HepG2 (cell line): ENCODE results near the gene ZNF556. TPM values are rescaled to one million over a fixed set of nuclear protein-coding genes. Genes with fewer than 3 reads are reported as not detected.

ENCODE experiments used
- FOXO1 ChIP-seq: sonication (generic); formaldehyde crosslinking; IDR thresholded peaks from 2 replicates; pipeline ENCODE4 v1.4.0; 2020; ENCODE audit warnings: missing genetic modification reagents
- HNRNPUL1 ChIP-seq: fragments of 200-400 bp; formaldehyde crosslinking; IDR thresholded peaks from 2 replicates; pipeline ENCODE4 v1.6.1; 2017; ENCODE audit warnings: low read depth, mild to moderate bottlenecking, low read length, moderate library complexity
- JDP2 ChIP-seq: sonication (generic); formaldehyde crosslinking; IDR thresholded peaks from 2 replicates; pipeline ENCODE4 v1.8.1; 2022; ENCODE audit warnings: missing genetic modification reagents, borderline replicate concordance
- MTF1 ChIP-seq: sonication (generic); formaldehyde crosslinking; IDR thresholded peaks from 2 replicates; pipeline ENCODE4 v1.5.0; 2020; ENCODE audit warnings: missing genetic modification reagents
- ONECUT2 ChIP-seq: sonication (generic); formaldehyde crosslinking; IDR thresholded peaks from 2 replicates; pipeline ENCODE4 v1.4.0; 2020; ENCODE audit warnings: missing genetic modification reagents
- PBX2 ChIP-seq: IDR thresholded peaks from 2 replicates; pipeline ENCODE4 v1.6.1; 2016; ENCODE audit warnings: control low read depth
- SAFB2 ChIP-seq: sonication (generic); formaldehyde crosslinking; IDR thresholded peaks from 2 replicates; pipeline ENCODE4 v1.5.1; 2020; ENCODE audit warnings: missing genetic modification reagents, low read depth, mild to moderate bottlenecking, borderline replicate concordance
- SMARCE1 ChIP-seq: fragments of 450-650 bp; IDR thresholded peaks from 2 replicates; pipeline ENCODE4 v1.6.1; 2017; ENCODE audit warnings: borderline replicate concordance
- ZNF205 ChIP-seq: IDR thresholded peaks from 2 replicates; pipeline ENCODE4 v1.6.1; 2018; ENCODE audit warnings: missing biosample characterization, missing genetic modification reagents
- ZNF318 ChIP-seq: sonication (generic); formaldehyde crosslinking; IDR thresholded peaks from 2 replicates; pipeline ENCODE4 v1.4.0; 2020; ENCODE audit warnings: mild to moderate bottlenecking, missing genetic modification reagents
- ZNF333 ChIP-seq: sonication (generic); formaldehyde crosslinking; IDR thresholded peaks from 2 replicates; pipeline ENCODE4 v1.4.0; 2020; ENCODE audit warnings: mild to moderate bottlenecking, missing genetic modification reagents, borderline replicate concordance
- ZNF383 ChIP-seq: sonication (generic); formaldehyde crosslinking; IDR thresholded peaks from 2 replicates; pipeline ENCODE4 v1.4.0; 2020; ENCODE audit warnings: missing genetic modification reagents, mild to moderate bottlenecking, borderline replicate concordance
- ZSCAN30 ChIP-seq: sonication (generic); formaldehyde crosslinking; IDR thresholded peaks from 2 replicates; pipeline ENCODE4 v1.5.0; 2020; ENCODE audit warnings: mild to moderate bottlenecking, missing genetic modification reagents
- polyA plus RNA-seq, 8 experiments: library from polyadenylated mRNA; depleted of rRNA in 3 of 8; stranded (reverse) in 7 of 8; unstranded in 1 of 8; fragments of >200 nt; fragmentation: Illumina TruSeq in 4 of 8; extraction: Trizol in 4 of 8; gene quantifications; 2 replicates each; pipeline versions ENCODE4 v1.2.1 to v1.2.3, GENCODE V29; 2011 to 2016; ENCODE audit warnings: low read depth in 4 of 8, missing spikeins in 1 of 8, mixed read lengths in 1 of 8; ENCODE audit not compliant: insufficient read depth in 1 of 8
- total RNA-seq, 5 experiments: library from RNA; depleted of rRNA; stranded (reverse); fragments of >200 nt; fragmentation: Illumina TruSeq; extraction: Trizol; gene quantifications; 2 replicates each; pipeline ENCODE4 v1.2.3, GENCODE V29; 2016; ENCODE audit warnings: low read depth in 1 of 5
- TF ChIP-seq, protein P1 (sequence below): sonication (generic); formaldehyde crosslinking; IDR thresholded peaks from 2 replicates; pipeline ENCODE4 v1.4.0; 2020; ENCODE audit warnings: missing genetic modification reagents
- TF ChIP-seq, protein P2 (sequence below): sonication (generic); formaldehyde crosslinking; IDR thresholded peaks from 2 replicates; pipeline ENCODE4 v1.5.0; 2020; ENCODE audit warnings: mild to moderate bottlenecking, missing genetic modification reagents

Gene ZNF556
- total and polyA plus RNA-seq, 2 of the 13 experiments (the other 11 are each of a cell fraction or from before 2014, with no cell fraction given) = 4.2 to 28.6 TPM

DNA sequence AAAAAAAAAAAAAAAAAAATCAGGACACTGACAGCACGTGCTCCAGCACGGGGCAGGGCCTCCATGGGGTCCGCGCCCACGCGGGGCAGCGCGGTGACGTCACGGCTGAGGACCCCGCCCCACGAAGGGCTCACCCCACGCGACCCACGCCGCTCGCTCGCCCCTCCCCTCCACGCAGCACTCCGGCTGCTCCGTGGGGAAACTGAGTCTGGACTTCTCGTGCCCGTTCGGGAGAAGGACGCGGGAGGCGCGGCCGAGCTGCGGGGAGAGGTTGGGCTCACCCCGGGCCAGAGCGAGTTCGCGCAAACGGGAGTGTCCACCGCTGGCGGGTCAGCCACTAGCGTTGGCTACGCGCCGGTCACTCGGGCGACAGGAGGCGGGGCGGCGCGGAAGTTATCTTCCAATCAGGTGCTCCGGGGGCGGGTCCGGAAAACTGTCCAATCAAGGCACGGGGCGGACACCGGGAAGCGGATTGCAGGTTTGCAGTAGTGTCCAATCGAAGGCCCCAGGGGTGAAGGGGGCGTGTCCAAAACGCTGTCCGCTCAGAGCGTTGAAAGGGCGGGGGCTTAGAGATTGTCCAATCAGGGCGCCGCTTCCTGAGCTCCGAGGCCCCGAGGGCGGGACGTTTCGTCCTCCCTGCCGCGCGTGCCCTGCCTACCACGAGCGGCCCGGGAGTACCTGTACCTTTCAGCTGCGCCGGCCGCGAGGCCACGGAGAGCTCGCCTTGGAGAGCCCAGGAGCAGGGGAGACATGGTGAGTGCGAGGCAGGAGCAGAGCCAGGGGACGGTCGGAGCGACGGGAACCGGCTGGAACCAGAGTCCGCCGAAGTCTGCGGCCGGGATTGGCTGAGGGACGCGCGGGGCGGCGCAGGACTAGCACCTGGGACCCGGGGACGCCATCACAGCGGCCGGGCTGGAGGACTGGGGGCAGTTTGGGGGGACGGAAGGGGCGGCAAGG lies 33.4 kb downstream of the ZNF556 start, which contains the start of gene ZNF57 (continued):
- no peak for TF ChIP-seq ZNF318 (CRISPR knock-in tag)
- no peak for TF ChIP-seq PBX2
- peak; percentile 90 for TF ChIP-seq ZNF333
- no peak for TF ChIP-seq MTF1 (CRISPR knock-in tag)
- TF ChIP-seq, protein P1, sequence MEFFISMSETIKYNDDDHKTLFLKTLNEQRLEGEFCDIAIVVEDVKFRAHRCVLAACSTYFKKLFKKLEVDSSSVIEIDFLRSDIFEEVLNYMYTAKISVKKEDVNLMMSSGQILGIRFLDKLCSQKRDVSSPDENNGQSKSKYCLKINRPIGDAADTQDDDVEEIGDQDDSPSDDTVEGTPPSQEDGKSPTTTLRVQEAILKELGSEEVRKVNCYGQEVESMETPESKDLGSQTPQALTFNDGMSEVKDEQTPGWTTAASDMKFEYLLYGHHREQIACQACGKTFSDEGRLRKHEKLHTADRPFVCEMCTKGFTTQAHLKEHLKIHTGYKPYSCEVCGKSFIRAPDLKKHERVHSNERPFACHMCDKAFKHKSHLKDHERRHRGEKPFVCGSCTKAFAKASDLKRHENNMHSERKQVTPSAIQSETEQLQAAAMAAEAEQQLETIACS (CRISPR knock-in tag) = 0 out of 2 replicates have a peak, but pooled peaks have one; percentile 38
- TF ChIP-seq, protein P2, sequence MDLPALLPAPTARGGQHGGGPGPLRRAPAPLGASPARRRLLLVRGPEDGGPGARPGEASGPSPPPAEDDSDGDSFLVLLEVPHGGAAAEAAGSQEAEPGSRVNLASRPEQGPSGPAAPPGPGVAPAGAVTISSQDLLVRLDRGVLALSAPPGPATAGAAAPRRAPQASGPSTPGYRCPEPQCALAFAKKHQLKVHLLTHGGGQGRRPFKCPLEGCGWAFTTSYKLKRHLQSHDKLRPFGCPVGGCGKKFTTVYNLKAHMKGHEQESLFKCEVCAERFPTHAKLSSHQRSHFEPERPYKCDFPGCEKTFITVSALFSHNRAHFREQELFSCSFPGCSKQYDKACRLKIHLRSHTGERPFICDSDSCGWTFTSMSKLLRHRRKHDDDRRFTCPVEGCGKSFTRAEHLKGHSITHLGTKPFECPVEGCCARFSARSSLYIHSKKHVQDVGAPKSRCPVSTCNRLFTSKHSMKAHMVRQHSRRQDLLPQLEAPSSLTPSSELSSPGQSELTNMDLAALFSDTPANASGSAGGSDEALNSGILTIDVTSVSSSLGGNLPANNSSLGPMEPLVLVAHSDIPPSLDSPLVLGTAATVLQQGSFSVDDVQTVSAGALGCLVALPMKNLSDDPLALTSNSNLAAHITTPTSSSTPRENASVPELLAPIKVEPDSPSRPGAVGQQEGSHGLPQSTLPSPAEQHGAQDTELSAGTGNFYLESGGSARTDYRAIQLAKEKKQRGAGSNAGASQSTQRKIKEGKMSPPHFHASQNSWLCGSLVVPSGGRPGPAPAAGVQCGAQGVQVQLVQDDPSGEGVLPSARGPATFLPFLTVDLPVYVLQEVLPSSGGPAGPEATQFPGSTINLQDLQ (CRISPR knock-in tag) = no peak
- TF ChIP-seq ZSCAN30 = no peak
- TF ChIP-seq SAFB2 (CRISPR knock-in tag) = no peak
- no peak for TF ChIP-seq ONECUT2
- TF ChIP-seq JDP2 (CRISPR knock-in tag) = no peak
- no peak for TF ChIP-seq ZNF205
- peak; percentile 31; the same call in 1 of the 2 replicates for TF ChIP-seq FOXO1 (CRISPR knock-in tag)
- TF ChIP-seq HNRNPUL1 = no peak
- TF ChIP-seq SMARCE1 = no peak
- no peak for TF ChIP-seq ZNF383 (CRISPR knock-in tag)
